A549 treated with DMSO at 1 μM for 4 hours (cell line): ENCODE measurements around the gene ATF4. TPM values are rescaled to one million over a fixed set of nuclear protein-coding genes. Genes with fewer than 3 reads are reported as not detected.

ENCODE experiments used
- total RNA-seq: library from RNA; stranded (reverse); fragments of 200-300 nt; extraction: Qiagen RNA extraction; gene quantifications from 5 replicates; pipeline ENCODE4 v1.2.3, GENCODE V29; 2022; ENCODE audit warnings: low read depth

ATF4 gene
- total RNA-seq: 339 to 379 TPM (median 375 TPM) in 5 replicates

GRCh38 chr22:39520226-39521105 lies at the start of gene ATF4:
Gene ATF4 (plus strand): TSS chr22:39520562. CDS start chr22:39521446, 884 bp downstream.

GRCh38 chr22:39502109-39502788 lies 18.1 kb upstream of the ATF4 start, which contains the start of gene MIEF1:
Gene MIEF1 (plus strand): TSS chr22:39502290. CDS start chr22:39511295, 9,005 bp downstream.

GRCh38 chr22:39532215-39533073 lies 12.1 kb downstream of the ATF4 start, which contains the start of gene RPS19BP1:
Gene RPS19BP1 (minus strand): TSS chr22:39532748. CDS start chr22:39532738, 10 bp downstream.

GRCh38 chr22:39570665-39571064 lies 50.3 kb downstream of the ATF4 start, which contains the start of gene CACNA1I:
Gene CACNA1I (plus strand): TSS chr22:39570753. CDS start chr22:39570753, 0 bp downstream.

Other genes starting within 250 kb of the ATF4 start
- gene RPL3, start 200.9 kb upstream of the ATF4 start, total RNA-seq: 1,696 to 2,516 TPM (median 1,732 TPM) in 5 replicates
- gene SYNGR1, start 170.6 kb upstream of the ATF4 start, total RNA-seq: 9.2 to 14.8 TPM (median 10.9 TPM) in 5 replicates
- 9.4 to 12.0 TPM (median 10.8 TPM) in 5 replicates for gene TAB1, start 120.8 kb upstream of the ATF4 start, total RNA-seq
- 0.15 to 0.64 TPM (median 0.45 TPM) in 5 replicates for gene MGAT3, start 63.5 kb upstream of the ATF4 start, total RNA-seq
- gene MIEF1, start 18.3 kb upstream of the ATF4 start, total RNA-seq: 25.7 to 27.3 TPM (median 26.4 TPM) in 5 replicates
- gene RPS19BP1, start 12.2 kb downstream of the ATF4 start, total RNA-seq: 81.5 to 115 TPM (median 101 TPM) in 5 replicates
- 0.03 to 0.06 TPM (median 0.04 TPM) in 5 replicates for gene CACNA1I, start 50.2 kb downstream of the ATF4 start, total RNA-seq